ENCODE data around the gene ZNF785.
"Not testable (repeated sequence)": the region's sequence is repeated elsewhere in the genome, so short reads cannot be mapped to it uniquely, and the experiment has no call there.

Gene ZNF785

DNA sequence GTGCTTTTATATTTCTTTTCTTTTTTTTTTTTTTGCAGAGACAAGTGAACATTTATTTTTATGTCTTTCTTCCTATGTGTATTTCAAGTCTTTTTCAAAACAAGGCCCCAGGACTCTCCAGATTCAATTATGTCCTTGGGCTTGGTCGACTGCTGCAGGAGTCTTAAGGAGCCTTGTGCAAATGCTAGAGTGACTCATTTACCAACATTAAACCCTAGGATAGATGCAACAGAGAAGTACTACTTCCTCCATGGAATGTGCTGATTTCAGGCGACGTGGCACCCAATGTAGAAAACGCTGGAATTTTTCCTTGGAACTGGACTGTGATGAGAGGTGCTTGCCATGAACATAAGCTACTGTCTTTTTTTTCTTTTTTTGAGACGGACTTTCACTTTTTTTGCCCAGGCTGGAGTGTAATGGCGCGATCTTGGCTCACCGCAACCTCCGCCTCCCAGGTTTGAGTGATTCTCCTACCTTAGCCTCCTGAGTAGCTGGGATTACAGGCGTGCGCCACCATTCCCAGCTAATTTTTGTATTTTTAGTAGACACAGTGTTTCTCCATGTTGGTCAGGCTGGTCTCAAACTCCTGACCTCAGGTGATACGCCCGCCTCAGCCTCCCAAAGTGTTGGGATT is 49.0 kb downstream of the ZNF785 start:
- not testable (repeated sequence) for DNase-seq

DNA sequence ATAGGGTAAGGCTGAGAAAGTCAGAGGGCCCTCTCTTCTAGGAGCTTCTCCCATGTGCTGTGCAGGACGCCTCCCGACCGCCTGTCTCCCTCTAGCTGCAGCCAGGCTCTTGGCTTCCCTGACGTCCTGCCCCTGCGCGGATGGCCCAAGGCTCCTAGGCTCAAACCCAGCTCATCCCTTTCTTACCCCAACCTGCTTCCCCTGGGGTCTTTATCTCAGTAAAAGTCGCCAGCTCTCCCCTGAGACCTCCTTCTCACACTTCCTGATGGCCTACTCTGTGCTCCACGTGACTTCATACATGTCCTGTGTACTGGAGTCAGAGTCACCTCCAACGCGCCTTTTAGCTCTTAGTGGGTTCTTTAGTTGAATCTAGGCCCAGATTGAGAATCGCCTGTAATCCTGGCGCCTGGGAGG is 49.7 kb downstream of the ZNF785 start:
- peak; percentile 75 for DNase-seq

DNA sequence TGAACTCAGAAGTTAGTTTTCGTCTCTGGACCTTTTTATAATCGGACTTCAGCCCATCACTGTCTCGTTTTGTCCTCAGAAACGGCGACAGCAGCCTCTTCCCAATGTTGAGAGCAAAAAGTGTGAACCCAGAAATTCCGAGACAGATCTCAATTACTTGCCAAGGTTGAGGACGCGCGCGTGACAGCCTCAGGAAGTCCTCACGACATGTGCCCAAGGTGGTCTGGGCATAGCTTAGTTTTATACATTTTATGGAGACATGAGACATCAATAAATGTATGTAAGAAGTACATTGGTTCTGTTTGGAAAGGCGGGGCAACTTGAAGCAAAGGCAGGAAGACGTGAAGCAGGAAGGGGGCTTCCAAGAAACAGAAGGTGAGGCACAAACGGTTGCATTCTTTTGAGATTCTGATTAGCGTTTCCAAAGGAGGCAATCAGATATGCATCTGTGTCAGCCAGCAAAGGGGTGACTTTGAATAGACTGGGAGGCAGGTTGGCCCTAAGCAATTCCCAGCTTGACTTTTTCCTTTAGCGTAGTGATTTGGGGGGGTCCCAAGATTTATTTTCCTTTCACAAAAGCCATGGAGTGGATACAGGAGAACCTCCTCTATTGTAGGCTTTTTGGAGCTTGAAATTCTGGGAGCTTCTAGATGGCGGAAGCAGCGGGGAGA is 50.3 kb downstream of the ZNF785 start:
- no peak for DNase-seq

DNA sequence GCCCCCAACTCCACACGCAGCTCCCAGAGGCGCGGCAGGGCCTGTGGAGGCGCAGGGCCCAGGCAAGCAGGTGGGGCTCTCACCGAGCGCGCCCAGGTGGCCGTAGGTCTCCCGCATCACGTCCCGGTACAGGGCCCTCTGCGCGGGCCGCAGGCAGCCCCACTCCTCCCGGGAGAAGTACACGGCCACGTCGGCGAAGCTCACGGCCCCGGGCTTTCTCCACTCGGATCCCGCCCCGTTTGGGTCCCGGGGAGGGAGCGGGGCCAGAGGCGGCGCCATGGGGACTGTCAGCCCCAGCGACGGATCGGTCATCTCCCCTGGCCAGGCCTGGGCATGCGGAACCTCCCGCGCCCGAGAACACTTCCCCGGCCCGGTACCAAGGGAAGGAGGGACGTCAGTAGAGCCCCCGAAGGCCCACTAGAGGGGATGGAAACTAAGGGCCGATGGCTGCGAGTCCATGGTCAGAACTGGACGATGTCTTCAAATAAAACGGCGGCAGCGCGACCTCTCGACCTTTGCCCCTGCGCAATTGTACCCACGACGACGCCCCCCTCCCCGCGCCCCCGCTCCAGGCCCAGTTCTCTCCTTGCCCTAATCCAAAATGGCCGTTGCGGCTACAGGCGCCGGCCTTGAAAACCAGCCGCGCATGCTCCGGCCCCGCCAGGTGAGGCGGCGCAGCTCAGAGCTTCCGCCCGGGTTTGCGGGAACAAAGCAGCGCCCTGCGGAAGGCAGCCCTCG is 51.0 kb downstream of the ZNF785 start, which contains the start of gene ZNF747:
ZNF747 (minus strand) TSS at position 491 of the 738 bp plus-strand sequence; CDS start at position 312, 179 bp downstream.
- DNase-seq, result peak; percentile 93

DNA sequence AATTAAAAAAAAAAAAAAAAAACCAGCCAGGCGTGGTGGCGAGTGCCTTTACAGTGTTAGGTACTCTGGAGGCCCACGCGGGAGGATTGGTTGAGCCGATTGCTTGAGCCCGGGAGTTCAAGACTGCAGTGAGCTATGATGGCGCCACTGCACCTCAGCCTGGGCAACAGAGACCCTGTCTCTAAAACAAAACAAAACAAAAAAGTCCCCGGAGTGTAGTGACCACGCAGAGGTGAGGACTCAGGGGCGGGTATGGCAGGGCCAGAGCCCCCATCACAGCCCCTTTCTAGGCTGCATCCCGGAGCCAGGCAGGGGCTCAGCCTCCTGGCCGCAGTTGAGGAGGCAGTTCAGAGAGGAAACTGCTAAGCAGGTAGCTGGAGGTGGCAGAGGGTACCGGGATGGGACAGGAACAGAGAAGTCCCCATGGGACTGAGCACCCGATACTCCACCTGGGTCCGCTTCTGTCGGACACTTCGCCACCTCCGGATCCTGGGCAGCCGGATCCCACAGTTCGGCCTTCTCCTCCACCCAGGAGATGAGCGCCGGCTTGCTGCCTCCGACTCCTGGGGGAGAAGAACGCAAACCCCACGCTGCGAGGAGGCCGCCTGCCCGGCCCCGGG is 51.6 kb downstream of the ZNF785 start:
- peak; percentile 40 for DNase-seq

DNA sequence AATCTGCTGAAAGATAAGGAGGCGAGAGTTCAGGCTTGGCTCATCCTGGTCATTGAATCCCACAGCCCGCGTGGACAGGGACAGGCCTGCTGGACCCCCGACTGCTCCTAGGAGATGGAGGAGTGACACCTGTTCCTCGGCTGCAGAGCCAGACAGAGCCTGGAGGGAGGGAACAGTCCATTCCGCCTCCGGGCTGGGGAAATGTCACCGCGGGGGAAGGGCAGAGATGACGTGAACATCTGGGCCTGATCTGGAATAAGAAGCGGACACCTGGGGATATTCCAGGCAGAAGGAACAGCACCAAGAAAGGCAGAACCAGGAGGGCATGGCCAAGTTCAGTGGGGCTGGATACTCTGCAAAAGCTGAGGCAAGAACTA is 52.4 kb downstream of the ZNF785 start:
- no peak for DNase-seq

DNA sequence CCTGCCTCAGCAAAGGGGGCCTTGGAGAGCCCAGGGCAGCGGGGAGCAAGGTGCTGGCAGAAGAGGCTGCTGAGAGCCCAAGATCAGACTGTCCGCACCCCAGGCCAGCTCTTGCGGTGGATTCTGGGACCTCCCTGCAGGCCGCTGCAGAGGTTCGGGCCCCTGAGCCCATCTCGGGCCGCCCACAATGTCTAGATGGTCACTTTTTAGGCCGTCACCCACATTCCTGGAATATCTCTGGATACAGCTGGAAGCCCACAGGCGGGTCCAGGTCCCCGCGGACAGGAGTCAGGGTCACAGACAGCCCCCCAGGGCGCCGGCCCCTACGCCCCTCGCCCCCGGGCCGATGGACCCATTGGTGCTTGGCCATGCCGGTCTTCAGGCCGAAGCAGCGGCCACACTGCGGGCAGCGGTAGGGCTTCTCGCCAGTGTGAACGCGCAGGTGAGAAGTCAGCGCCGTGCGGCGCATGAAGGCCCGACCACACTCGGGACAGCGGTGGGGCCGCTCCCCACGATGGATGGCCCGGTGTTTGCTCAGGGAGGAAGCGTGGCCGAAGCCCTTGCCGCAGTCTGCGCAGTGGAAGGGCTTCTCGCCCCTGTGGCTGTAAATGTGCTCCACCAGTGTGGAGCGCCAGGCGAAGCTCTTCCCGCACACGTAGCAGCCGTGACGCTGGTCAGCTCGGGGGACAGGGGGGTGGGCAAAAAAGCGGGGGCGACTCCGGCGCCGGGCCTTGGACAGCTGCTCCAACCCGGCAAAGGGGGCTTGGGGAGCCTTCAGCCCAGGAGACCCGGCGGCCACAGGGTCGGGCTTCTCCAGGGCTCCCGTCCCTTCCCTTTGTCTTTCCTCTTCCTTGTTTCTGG is 53.0 kb downstream of the ZNF785 start:
- no peak for DNase-seq
